ENCODE results near the gene LRP1.

DNA sequence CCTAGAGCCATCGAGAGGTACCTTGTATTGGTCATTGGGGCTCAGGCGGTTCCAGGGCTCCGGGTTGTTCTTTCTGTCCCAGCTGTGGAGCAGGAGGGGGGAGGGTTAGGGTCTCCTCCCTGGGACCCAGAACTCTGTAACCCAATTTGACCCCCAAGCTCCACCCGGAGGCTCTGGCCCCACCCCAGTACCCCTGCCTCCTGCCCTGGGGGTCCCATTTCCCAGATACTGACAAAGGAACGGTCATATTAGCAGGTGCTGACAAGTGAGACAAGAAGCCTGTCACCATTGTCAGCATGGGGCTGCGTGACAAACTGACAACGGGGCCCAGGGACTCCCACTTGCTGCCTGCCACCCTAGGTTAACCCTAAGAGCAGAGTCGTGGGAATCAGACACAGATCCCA is 107.4 kb downstream of the LRP1 start:
- TF ChIP-seq CTCF (IDR thresholded peaks at IDR 0.05): no peak
- no peak for TF ChIP-seq ZFX (IDR thresholded peaks at IDR 0.05; ENCODE audit: borderline replicate concordance)

Data from 22Rv1 (cell line).